Measurements from ENCODE around the gene DIDO1.

GRCh38 chr20:62874964-62875344 lies 51.4 kb downstream of the DIDO1 start:
- TF ChIP-seq POLR2A (IDR thresholded peaks at IDR 0.05; ENCODE audit: low read length) (no peak), GATA1 (IDR thresholded peaks at IDR 0.05; ENCODE audit: low read depth, low read length) (no peak)

All from erythroblast (primary cell).